ENCODE results near the gene HYDIN.

The HYDIN gene

GRCh38 chr16:71247478-71247877 lies 17.0 kb upstream of the HYDIN start:
- TF ChIP-seq ZFX (IDR thresholded peaks at IDR 0.05): no peak
- no peak for TF ChIP-seq CTCF (conservative IDR thresholded peaks at IDR 0.05)
- no peak overlapping the region for H3K27ac ChIP-seq

GRCh38 chr16:71246309-71246708 lies 15.8 kb upstream of the HYDIN start:
- no peak overlapping the region for H3K27ac ChIP-seq
- TF ChIP-seq ZFX (IDR thresholded peaks at IDR 0.05) (no peak), CTCF (conservative IDR thresholded peaks at IDR 0.05) (no peak)

GRCh38 chr16:71244521-71244920 lies 14.0 kb upstream of the HYDIN start:
- H3K27ac ChIP-seq: no peak overlapping the region
- TF ChIP-seq CTCF (conservative IDR thresholded peaks at IDR 0.05): no peak
- no peak for TF ChIP-seq ZFX (IDR thresholded peaks at IDR 0.05)

- no peak for TF ChIP-seq CTCF (conservative IDR thresholded peaks at IDR 0.05)
- no peak for TF ChIP-seq ZFX (IDR thresholded peaks at IDR 0.05)
- H3K27ac ChIP-seq: no peak overlapping the region
These were observed 12.1 kb upstream of the HYDIN start for GRCh38 chr16:71242601-71243000.

- H3K27ac ChIP-seq: no peak overlapping the region
- TF ChIP-seq CTCF (conservative IDR thresholded peaks at IDR 0.05): no peak
- TF ChIP-seq ZFX (IDR thresholded peaks at IDR 0.05): no peak
These were observed 11.5 kb upstream of the HYDIN start for GRCh38 chr16:71242036-71242435.

GRCh38 chr16:71229344-71229743 lies 1.2 kb downstream of the HYDIN start:
- no peak for TF ChIP-seq CTCF (conservative IDR thresholded peaks at IDR 0.05)
- no peak for TF ChIP-seq ZFX (IDR thresholded peaks at IDR 0.05)
- H3K27ac ChIP-seq: no peak overlapping the region

GRCh38 chr16:71226229-71227141 lies 4.0 kb downstream of the HYDIN start:
- H3K27ac ChIP-seq: no peak overlapping the region
- TF ChIP-seq CTCF (conservative IDR thresholded peaks at IDR 0.05) (no peak), ZFX (IDR thresholded peaks at IDR 0.05) (no peak)
